HepG2 (cell line): ENCODE measurements around the gene TRIM31. TPM values are rescaled to one million over a fixed set of nuclear protein-coding genes. Genes with fewer than 3 reads are reported as not detected.

Experiments
- ARNT2 ChIP-seq: sonication (generic); formaldehyde crosslinking; IDR thresholded peaks from 2 replicates; pipeline ENCODE4 v1.8.0; 2022; ENCODE audit warnings: mild to moderate bottlenecking, low read depth, missing genetic modification reagents, moderate library complexity
- CENPX ChIP-seq: sonication (generic); formaldehyde crosslinking; IDR thresholded peaks from 2 replicates; pipeline ENCODE4 v1.9.0; 2021; ENCODE audit warnings: mild to moderate bottlenecking, missing genetic modification reagents, moderate library complexity
- FOXA3 ChIP-seq: IDR thresholded peaks from 2 replicates; pipeline ENCODE4 v1.6.1; 2016; ENCODE audit warnings: missing genetic modification reagents, missing compliant biosample characterization
- KLF16 ChIP-seq, 2 experiments: sonication (generic) in 1 of 2; formaldehyde crosslinking in 1 of 2; IDR thresholded peaks; 2 replicates each; pipeline versions ENCODE4 v1.6.1 to v1.8.0; 2016 to 2023; ENCODE audit warnings: missing genetic modification reagents in 2 of 2, missing compliant biosample characterization in 1 of 2
- MBD4 ChIP-seq: IDR thresholded peaks from 2 replicates; pipeline ENCODE4 v1.6.1; 2012; ENCODE audit warnings: low read length, inconsistent platforms, borderline replicate concordance
- MYNN ChIP-seq: sonication (generic); formaldehyde crosslinking; IDR thresholded peaks from 2 replicates; pipeline ENCODE4 v1.4.0; 2020; ENCODE audit warnings: mild to moderate bottlenecking, low read depth, missing genetic modification reagents
- SSRP1 ChIP-seq: IDR thresholded peaks from 2 replicates; pipeline ENCODE4 v1.6.1; 2016; ENCODE audit warnings: control low read depth
- ZNF564 ChIP-seq: sonication (generic); formaldehyde crosslinking; IDR thresholded peaks from 2 replicates; pipeline ENCODE4 v1.8.1; 2023; ENCODE audit warnings: mild to moderate bottlenecking, missing genetic modification reagents
- ZNF678 ChIP-seq: sonication (generic); formaldehyde crosslinking; IDR thresholded peaks from 2 replicates; pipeline ENCODE4 v1.4.0; 2020; ENCODE audit warnings: mild to moderate bottlenecking, missing genetic modification reagents
- ZSCAN22 ChIP-seq: sonication (generic); formaldehyde crosslinking; IDR thresholded peaks from 2 replicates; pipeline ENCODE4 v1.4.0; 2020; ENCODE audit warnings: mild to moderate bottlenecking, missing genetic modification reagents
- polyA plus RNA-seq, 8 experiments: library from polyadenylated mRNA; depleted of rRNA in 3 of 8; stranded (reverse) in 7 of 8; unstranded in 1 of 8; fragments of >200 nt; fragmentation: Illumina TruSeq in 4 of 8; extraction: Trizol in 4 of 8; gene quantifications; 2 replicates each; pipeline versions ENCODE4 v1.2.1 to v1.2.3, GENCODE V29; 2011 to 2016; ENCODE audit warnings: low read depth in 4 of 8, missing spikeins in 1 of 8, mixed read lengths in 1 of 8; ENCODE audit not compliant: insufficient read depth in 1 of 8
- total RNA-seq, 5 experiments: library from RNA; depleted of rRNA; stranded (reverse); fragments of >200 nt; fragmentation: Illumina TruSeq; extraction: Trizol; gene quantifications; 2 replicates each; pipeline ENCODE4 v1.2.3, GENCODE V29; 2016; ENCODE audit warnings: low read depth in 1 of 5
- TF ChIP-seq, protein P1 (sequence below): sonication (generic); formaldehyde crosslinking; IDR thresholded peaks from 2 replicates; pipeline ENCODE4 v1.4.0; 2020; ENCODE audit warnings: missing genetic modification reagents
- TF ChIP-seq, protein P2 (sequence below): sonication (generic); formaldehyde crosslinking; IDR thresholded peaks from 2 replicates; pipeline ENCODE4 v1.4.0; 2020; ENCODE audit warnings: missing genetic modification reagents, borderline replicate concordance
- TF ChIP-seq, protein P3 (sequence below): IDR thresholded peaks from 2 replicates; pipeline ENCODE4 v1.6.1; 2016
- TF ChIP-seq, protein P4 (sequence below): sonication (generic); formaldehyde crosslinking; IDR thresholded peaks from 2 replicates; pipeline ENCODE4 v1.9.0; 2021; ENCODE audit warnings: missing genetic modification reagents, mild to moderate bottlenecking, borderline replicate concordance
- TF ChIP-seq, protein P5 (sequence below): sonication (generic); formaldehyde crosslinking; IDR thresholded peaks from 2 replicates; pipeline ENCODE4 v1.8.0; 2022; ENCODE audit warnings: mild to moderate bottlenecking, missing genetic modification reagents, moderate library complexity
- TF ChIP-seq, protein P6 (sequence below): sonication (generic); formaldehyde crosslinking; IDR thresholded peaks from 2 replicates; pipeline ENCODE4 v1.8.0; 2023; ENCODE audit warnings: mild to moderate bottlenecking, missing genetic modification reagents

Gene TRIM31
- total and polyA plus RNA-seq, 2 of the 13 experiments (the other 11 are each of a cell fraction or from before 2014, with no cell fraction given): 0.13 to 0.51 TPM

DNA sequence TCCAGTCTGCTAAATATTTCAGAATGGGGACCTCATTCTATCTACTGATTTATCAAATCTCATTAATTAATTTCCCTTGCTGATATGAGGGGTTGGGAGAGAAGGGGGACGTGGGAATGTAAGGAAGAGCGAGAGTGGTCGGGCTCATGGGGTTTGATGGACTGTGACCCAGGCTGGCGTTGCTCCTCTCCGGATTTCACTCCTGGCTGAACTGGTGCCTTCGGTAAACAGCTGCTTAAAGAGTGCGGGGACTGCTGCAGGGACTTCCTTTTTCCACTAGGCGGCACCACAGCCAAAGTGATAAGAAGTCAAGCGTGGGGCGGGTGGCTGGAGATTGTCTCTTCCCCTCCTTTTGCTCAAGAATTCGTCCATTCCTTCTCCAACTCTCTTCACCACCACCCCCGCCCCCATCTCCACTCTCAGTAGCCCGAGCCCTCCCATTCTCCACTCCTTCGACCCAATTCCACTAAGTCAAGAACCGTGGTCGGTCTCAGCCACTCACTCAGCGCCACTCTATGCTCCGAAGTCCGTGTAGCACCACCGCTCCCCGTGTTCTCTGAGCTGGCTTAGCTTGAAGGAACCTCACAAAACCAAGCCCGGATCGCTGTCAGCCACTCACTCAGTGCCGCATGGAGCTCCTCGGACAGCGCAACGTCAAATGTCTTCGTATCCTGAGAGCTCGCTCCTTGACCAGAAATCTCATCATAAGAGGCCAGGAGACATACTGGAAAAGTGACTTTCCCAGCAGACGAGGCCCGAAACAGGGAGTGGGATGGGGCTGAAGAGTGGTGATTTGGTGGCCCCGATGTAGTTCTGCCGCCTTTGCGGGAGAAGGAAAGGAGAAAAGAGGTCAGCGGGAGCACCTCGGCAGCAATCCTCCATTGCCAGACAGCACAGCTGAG is 9.7 kb downstream of the TRIM31 start (continued):
- TF ChIP-seq, protein P1, sequence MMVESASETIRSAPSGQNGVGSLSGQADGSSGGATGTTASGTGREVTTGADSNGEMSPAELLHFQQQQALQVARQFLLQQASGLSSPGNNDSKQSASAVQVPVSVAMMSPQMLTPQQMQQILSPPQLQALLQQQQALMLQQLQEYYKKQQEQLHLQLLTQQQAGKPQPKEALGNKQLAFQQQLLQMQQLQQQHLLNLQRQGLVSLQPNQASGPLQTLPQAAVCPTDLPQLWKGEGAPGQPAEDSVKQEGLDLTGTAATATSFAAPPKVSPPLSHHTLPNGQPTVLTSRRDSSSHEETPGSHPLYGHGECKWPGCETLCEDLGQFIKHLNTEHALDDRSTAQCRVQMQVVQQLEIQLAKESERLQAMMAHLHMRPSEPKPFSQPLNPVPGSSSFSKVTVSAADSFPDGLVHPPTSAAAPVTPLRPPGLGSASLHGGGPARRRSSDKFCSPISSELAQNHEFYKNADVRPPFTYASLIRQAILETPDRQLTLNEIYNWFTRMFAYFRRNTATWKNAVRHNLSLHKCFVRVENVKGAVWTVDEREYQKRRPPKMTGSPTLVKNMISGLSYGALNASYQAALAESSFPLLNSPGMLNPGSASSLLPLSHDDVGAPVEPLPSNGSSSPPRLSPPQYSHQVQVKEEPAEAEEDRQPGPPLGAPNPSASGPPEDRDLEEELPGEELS (CRISPR knock-in tag): no peak
- TF ChIP-seq MBD4 (no peak), ARNT2 (CRISPR knock-in tag) (0 out of 2 replicates have a peak, but pooled peaks have one; percentile 43), ZNF678 (no peak), MYNN (CRISPR knock-in tag) (no peak), KLF16 (CRISPR knock-in tag; IDR thresholded peaks at IDR 0.05) (peak in 1 of 2 experiments; percentile 66; a peak in 2 of 4 replicates), ZNF564 (CRISPR knock-in tag) (no peak), CENPX (CRISPR knock-in tag) (no peak), SSRP1 (CRISPR knock-in tag) (0 out of 2 replicates have a peak, but pooled peaks have one; percentile 26), ZSCAN22 (CRISPR knock-in tag) (no peak), FOXA3 (CRISPR knock-in tag) (peak; percentile 93)
- TF ChIP-seq, protein P2, sequence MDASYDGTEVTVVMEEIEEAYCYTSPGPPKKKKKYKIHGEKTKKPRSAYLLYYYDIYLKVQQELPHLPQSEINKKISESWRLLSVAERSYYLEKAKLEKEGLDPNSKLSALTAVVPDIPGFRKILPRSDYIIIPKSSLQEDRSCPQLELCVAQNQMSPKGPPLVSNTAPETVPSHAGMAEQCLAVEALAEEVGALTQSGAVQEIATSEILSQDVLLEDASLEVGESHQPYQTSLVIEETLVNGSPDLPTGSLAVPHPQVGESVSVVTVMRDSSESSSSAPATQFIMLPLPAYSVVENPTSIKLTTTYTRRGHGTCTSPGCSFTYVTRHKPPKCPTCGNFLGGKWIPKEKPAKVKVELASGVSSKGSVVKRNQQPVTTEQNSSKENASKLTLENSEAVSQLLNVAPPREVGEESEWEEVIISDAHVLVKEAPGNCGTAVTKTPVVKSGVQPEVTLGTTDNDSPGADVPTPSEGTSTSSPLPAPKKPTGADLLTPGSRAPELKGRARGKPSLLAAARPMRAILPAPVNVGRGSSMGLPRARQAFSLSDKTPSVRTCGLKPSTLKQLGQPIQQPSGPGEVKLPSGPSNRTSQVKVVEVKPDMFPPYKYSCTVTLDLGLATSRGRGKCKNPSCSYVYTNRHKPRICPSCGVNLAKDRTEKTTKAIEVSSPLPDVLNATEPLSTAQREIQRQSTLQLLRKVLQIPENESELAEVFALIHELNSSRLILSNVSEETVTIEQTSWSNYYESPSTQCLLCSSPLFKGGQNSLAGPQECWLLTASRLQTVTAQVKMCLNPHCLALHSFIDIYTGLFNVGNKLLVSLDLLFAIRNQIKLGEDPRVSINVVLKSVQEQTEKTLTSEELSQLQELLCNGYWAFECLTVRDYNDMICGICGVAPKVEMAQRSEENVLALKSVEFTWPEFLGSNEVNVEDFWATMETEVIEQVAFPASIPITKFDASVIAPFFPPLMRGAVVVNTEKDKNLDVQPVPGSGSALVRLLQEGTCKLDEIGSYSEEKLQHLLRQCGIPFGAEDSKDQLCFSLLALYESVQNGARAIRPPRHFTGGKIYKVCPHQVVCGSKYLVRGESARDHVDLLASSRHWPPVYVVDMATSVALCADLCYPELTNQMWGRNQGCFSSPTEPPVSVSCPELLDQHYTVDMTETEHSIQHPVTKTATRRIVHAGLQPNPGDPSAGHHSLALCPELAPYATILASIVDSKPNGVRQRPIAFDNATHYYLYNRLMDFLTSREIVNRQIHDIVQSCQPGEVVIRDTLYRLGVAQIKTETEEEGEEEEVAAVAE (CRISPR knock-in tag): peak; percentile 85; the same call in 1 of the 2 replicates
- TF ChIP-seq, protein P3, sequence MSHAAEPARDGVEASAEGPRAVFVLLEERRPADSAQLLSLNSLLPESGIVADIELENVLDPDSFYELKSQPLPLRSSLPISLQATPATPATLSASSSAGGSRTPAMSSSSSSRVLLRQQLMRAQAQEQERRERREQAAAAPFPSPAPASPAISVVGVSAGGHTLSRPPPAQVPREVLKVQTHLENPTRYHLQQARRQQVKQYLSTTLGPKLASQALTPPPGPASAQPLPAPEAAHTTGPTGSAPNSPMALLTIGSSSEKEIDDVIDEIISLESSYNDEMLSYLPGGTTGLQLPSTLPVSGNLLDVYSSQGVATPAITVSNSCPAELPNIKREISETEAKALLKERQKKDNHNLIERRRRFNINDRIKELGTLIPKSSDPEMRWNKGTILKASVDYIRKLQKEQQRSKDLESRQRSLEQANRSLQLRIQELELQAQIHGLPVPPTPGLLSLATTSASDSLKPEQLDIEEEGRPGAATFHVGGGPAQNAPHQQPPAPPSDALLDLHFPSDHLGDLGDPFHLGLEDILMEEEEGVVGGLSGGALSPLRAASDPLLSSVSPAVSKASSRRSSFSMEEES (CRISPR knock-in tag): peak; percentile 37; the same call in 1 of the 2 replicates
- TF ChIP-seq, protein P4, sequence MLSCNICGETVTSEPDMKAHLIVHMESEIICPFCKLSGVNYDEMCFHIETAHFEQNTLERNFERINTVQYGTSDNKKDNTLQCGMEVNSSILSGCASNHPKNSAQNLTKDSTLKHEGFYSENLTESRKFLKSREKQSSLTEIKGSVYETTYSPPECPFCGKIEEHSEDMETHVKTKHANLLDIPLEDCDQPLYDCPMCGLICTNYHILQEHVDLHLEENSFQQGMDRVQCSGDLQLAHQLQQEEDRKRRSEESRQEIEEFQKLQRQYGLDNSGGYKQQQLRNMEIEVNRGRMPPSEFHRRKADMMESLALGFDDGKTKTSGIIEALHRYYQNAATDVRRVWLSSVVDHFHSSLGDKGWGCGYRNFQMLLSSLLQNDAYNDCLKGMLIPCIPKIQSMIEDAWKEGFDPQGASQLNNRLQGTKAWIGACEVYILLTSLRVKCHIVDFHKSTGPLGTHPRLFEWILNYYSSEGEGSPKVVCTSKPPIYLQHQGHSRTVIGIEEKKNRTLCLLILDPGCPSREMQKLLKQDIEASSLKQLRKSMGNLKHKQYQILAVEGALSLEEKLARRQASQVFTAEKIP: no peak
- TF ChIP-seq, protein P5, sequence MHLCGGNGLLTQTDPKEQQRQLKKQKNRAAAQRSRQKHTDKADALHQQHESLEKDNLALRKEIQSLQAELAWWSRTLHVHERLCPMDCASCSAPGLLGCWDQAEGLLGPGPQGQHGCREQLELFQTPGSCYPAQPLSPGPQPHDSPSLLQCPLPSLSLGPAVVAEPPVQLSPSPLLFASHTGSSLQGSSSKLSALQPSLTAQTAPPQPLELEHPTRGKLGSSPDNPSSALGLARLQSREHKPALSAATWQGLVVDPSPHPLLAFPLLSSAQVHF: no peak
- TF ChIP-seq, protein P6, sequence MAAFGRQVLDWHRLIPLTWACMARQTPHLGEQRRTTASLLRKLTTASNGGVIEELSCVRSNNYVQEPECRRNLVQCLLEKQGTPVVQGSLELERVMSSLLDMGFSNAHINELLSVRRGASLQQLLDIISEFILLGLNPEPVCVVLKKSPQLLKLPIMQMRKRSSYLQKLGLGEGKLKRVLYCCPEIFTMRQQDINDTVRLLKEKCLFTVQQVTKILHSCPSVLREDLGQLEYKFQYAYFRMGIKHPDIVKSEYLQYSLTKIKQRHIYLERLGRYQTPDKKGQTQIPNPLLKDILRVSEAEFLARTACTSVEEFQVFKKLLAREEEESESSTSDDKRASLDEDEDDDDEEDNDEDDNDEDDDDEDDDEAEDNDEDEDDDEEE (CRISPR knock-in tag): peak; percentile 91; the same call in 1 of the 2 replicates
